HUDEP-2 (cell line): ENCODE data around the gene DNAJA2.

Experiments
- DNase-seq, 76 experiments: peaks; one replicate each; lab custom pipeline; 2025; ENCODE audit not compliant: unreplicated experiment in 76 of 76; lab: John Stamatoyannopoulos, UW

Gene DNAJA2

GRCh38 chr16:46906360-46907060, 67.0 kb downstream of the DNAJA2 start:
- no peak for DNase-seq
